Esophagus muscularis mucosa (tissue), 4 donors: Measurements from ENCODE around the gene VPS35.

Experiments used
- CTCF ChIP-seq, 3 experiments: fragments of 200-600 bp in 2 of 3; fragments of 450-650 bp in 1 of 3; sonication (generic) in 2 of 3; IDR thresholded peaks; one replicate each; pipeline ENCODE4 v1.5.1; 2017 to 2019; ENCODE audit warnings: antibody characterized with exemption in 3 of 3, mild to moderate bottlenecking in 2 of 3, moderate library complexity in 1 of 3
- EP300 ChIP-seq: sonication (generic); formaldehyde crosslinking; IDR thresholded peaks from one replicate; pipeline ENCODE4 v1.6.1; 2017; ENCODE audit warnings: antibody characterized with exemption
- POLR2A ChIP-seq: fragments of 450-650 bp; IDR thresholded peaks from one replicate; pipeline ENCODE4 v1.6.1; 2017; ENCODE audit warnings: antibody characterized with exemption, moderate library complexity, mild to moderate bottlenecking, low read depth

GRCh38 chr16:46691726-46692125 is 2.7 kb upstream of the VPS35 start:
- TF ChIP-seq CTCF (IDR thresholded peaks at IDR 0.05) (no peak), POLR2A (no peak), EP300 (no peak)
